Stimulated activated CD4-positive, alpha-beta T cell treated with anti-CD3 and anti-CD28 coated beads, Interleukin-12 subunit alpha, Interleukin-12 subunit beta, amount 100 ng/mL, for 48 hours (primary cell): ENCODE data around the gene MTFP1.
"Not testable (repeated sequence)": the region's sequence is repeated elsewhere in the genome, so short reads cannot be mapped to it uniquely, and the experiment has no call there.

ENCODE experiments used
- DNase-seq, 3 donors: peaks; one replicate each; pipeline ENCODE4 v3.0.0-alpha.2; 2020; ENCODE audit warnings: low read depth in 2 of 3, low spot score in 1 of 3

Gene MTFP1

DNA sequence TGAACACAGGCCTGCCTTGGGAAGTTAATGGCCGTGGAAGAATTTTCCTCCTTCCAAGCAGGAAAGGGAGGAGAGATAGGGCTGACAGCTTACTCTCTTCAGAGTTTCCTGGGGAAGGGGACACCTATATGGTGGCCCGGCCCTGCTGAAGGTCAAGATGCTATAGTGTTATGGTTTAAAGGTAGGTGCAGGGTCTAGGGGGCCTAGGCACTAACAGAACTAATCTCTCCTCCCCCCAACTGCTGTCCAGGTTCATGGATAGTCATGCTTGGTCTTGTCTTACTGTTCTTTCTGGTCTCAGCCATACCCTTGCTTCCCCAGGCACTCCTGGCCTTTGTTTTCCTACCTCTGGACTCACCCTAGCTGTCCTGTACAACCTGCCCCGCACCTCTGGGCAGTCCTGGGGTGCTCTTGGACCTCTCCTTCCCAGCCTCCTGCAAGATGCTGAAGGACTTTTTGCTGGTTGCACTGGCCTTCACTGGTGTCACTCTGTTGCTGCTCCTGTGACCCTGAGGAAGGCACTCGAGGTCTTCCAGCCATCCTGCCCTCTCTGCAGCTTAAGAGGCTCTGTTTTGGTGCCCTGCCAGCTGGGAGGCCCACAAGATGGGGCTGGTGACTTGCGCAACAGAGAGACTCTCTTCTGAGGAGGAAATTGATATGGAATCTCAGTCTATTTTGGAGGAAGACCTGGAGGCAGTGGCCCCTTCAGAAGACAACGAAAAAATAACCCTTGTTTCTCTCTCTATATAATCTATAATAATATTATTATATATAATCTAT is 28.4 kb downstream of the MTFP1 start:
- peak in 1 of 3 donors; percentile 20 for DNase-seq

DNA sequence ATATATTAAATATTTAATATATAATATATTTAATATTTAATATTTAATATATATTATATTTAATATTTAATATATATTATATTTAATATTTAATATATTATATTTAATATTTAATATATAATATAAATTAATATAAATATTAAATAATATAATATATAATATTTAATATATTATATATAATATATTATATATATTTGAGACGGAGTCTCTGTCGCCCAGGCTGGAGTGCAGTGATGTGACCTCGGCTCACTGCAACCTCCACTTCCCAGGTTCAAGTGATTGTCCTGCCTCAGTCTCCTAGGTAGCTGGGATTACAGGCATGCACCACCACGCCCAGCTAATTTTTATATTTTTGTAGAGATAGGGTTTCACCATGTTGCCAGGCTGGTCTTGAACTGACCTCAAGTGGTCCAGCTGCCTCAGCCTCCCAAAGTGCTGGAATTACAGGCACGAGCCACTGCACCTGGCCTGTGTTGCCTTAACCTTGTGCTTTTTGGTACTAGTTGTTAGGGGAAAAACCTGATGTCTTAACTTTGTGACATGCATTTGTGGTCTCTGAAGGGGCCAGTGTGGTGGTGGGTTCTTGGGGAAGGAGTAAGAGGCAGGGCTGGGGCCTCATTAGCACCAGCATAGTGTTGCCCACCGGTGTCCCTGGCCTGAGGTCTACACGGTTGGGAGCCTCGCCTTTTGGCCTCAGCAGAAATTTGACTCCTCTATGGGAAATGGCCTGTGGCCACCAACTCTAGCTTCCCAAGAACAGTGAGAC is 29.7 kb downstream of the MTFP1 start:
- no peak for DNase-seq

DNA sequence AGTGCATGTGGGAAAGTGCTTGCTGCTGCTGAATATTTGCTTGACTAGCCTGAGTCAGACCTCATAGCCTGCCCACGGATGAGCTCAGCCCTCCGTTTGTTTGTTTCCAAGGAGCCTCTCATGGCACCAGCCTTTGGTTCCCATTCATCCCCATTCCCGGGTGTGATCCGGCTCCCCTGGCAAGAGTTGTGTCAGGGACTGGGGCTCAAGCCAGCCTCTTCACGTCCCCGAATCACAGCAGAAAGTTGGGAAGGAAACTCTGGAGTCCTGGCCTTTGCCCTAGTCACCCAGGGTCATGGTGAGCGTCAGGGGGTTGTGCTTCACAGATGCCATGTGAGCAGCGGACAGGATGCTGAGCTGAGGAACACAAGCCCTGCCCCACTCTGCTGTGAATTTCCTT is 32.4 kb downstream of the MTFP1 start:
- no peak for DNase-seq

DNA sequence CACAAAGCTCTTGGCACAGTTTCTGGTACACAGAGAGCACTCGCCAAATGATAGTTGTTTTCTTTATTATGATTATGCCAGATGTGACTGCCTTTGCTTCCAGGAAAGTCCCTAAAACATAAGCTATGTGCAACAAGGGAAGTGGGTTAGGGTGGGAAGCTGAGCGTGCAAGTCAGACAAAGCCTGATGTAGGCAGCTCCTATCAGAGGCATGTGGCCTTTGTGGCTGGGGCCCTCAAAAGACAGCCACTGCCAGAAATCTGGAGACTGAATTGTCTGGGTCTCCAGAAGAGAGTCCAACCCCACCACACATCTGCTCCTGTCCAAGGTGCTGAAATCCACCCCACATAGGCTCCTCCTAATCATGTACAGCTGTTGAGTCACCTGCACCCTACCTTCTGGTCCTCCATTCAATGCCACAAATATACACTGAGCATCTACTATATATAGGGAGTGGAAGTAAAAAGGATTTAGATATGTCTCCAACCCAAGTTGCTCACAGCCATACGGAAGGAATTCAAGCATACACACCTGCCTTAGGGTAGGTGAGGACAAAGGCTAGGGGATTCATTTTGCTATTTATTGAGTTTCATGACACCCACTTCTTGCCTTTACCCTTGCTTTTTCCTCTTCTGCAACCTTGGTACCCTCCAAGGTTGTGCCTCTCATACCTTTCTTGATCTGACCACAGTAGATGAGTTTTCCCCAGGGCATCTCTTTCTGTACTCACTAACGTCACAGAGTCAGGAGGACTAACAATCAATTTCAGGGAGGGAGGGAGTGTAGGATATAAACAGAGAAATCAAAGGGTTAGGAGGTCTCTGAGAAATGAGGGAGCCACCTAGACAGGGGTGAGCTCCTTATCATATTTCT is 33.8 kb downstream of the MTFP1 start:
- DNase-seq = no peak

DNA sequence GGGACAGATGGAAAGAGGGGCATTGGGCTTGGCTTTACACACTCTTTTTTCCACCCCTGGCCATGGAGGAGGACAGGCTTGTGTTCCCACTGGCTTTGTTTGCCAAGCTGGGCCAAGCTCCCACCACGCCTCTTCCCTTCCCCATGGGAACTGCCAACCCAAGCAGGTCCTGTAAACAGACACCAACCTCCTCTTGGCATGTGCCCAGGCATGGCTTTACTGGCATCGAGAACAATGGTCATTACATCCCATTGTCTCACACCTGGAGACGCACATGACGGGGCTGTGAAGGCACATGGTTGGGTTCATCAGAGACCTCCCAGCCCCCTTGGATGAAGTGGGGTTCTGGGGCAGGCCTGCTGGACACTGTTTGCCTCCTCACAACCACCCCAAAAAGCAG is 34.6 kb downstream of the MTFP1 start:
- no peak for DNase-seq

DNA sequence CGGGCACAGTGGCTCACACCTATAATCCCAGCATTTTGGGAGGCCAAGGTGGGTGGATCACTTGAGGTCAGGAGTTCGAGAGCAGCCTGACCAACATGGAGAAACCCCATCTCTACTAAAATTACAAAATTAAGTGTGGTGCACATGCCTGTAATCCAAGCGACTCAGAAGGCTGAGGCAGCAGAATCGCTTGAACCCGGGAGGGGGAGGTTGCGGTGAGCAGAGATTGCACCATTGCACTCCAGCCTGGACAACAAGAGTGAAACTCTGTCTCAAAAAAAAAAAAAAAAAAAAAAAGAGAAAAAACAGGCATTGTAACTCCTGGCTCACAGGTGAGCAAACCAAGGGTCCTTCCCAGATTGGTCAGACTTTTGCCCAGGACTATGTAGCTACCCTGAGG is 35.0 kb downstream of the MTFP1 start:
- DNase-seq = not testable (repeated sequence)

DNA sequence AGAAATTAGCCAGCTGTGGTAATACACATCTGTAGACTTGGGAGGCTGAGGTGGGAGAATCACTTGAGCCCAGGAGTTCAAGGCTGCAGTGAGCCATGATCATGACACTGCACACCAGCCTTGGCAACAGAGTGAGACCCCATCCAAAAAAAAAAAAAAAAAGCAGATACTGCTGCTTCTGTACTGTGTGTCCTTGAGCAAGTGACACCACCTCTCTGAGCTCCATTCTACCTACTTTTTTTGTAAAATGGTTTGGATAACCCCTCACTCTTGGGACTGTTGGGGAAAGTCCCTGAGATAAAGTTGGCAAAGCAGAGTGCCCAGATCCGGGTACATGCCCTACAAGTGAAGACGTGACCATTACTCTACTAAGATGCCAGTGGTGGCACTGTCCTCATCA is 43.6 kb downstream of the MTFP1 start:
- DNase-seq = no peak

DNA sequence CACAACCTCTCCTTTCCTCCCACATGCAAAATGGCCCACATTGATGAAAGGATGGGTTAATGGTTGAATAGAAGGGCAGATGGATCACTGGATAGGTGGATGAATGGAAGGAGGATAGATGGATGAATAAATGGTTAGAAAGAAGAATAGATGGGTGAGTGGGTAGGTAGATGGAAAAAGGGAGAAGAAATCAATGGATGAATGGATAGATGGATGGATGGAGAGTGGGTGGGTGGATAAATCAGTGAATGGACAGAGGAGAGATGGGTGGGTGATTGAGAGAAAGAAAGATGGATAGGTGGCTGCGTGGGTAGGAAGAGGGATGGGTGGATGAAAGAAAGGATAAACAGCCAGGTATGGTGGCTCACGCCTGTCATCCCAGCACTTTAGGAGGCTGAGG is 45.1 kb downstream of the MTFP1 start:
- no peak for DNase-seq

DNA sequence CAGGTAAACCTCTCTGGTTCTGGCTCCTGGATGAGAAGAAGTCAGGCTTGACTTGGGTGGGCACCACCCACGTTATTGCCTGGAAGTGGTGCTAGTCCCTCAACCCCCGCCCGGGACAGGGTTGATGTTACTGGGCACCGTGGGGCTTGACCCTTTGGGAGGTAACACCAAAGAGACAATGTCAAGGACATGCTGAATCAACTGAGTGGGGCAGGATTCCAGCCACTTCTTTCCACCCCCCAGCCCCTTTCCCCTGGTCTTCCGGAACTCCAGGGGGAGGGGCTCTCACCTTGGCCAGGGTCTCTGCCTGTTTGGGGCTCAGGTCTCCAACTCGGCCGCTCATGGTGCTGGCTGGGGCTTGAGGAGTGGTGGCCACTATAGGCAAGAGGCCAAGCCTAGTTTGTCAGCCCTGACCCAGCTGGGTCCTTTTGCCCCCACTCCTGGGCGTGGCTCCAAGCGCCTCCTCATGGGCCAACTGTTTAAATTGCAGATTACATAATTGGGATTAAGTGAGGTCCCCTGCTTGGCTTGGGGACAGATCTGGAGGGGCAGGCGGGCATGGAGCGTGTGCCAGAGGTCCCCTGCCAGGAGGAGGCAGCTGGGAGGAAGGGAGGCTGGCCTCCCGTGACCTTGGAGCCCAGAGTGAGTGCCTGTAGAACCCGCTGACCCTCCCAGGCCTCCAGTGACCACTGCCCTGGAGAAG is 46.2 kb downstream of the MTFP1 start, which contains the start of gene SEC14L3:
Gene SEC14L3 (minus strand): TSS at position 402 of the 703 bp plus-strand sequence. CDS start 59 bp downstream, at position 343.
- DNase-seq = no peak

DNA sequence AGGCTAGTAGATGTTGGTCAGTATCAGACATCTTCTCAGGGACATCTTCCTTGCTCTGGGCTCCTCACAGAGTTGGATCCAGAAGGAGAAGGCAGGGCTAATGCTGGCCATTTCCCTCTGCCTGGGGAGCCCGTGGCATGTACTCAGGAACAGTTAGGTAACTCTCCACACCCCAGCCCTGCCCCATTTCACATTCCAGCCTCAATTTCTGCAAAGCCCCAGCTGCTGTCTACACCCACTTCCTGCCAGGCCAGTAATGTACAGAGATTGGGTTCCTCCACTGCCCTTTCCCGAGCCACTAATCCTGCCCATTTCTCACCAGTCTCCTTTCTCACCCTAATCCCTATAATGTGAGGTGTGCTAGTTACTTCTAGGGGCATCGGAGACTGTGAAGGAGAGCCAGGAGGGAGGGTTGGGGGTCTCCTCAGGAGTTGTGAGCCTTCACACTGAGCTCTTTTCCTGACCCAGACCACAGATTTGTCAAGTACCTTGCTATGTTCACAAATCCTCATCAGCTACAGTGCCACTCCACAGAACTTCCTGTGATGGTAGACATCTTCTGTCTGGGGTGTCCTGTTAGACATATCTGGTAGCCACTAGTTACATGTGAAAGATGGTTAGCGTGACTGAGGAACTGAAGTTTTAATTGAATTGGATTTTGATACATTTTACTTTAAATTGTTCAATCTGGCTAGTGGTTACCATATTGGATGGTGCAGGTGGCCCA is 47.6 kb downstream of the MTFP1 start:
- no peak for DNase-seq

DNA sequence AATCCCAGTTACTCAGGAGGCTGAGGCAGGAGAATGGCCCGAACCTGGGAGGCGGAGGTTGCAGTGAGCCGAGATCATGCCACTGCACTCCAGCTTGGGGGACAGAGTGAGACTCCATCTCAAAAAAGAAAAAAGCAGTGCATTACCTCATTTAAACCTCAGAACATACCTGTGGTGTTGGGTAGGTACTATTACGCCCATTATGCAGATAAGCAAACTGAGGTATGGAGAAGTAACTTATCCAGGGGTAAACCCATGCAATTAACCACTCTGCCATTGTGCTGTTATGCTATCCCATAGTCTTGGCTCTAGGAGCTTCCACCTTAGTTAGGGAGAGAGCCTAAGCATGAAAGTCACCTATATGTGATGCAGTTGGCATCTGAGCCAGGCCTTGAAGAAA is 48.6 kb downstream of the MTFP1 start:
- no peak for DNase-seq

DNA sequence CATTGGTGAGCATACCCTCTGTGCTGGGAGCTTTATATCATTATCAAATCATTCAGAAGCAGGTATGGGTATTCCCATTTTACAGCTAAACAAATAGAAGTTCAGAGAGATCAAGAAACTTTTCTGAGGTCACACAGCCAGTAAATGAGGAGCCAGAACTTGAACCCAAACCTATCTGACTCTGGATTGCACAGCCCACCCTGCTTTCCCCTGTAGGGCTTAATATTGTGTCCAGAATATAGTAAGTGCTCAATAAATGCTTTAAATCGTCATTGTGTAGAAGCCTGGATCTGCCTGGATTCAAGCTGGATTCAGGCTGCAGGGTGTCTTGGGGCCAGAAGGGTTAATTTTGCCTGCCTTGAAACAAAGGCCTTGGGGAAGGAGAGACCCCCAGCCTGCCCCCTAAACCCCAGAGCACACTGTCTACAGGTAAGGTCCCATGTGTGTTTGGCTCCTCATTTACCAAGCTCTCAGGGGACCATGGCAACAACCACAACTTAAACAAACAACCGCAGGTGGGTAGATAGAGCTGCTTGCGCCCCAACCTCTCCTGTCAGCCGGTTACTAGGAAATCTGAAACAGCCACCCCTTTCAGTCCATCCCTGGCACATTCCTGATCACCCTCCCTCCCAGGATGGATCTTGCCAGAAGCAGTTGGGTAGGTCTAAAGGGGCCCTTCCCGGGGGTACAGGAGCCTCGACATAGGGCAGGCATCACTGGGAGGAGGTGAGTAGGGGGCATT is 49.3 kb downstream of the MTFP1 start:
- DNase-seq = no peak
